ENCODE data around the gene RGP1. TPM values are rescaled to one million over a fixed set of nuclear protein-coding genes. Genes with fewer than 3 reads are reported as not detected.

The RGP1 gene
- total RNA-seq, 1 donor = 17.7 TPM

GRCh38 chr9:35776018-35776417 lies 26.9 kb downstream of the RGP1 start:
- TF ChIP-seq CTCF (IDR thresholded peaks at IDR 0.05; ENCODE audit: insufficient read depth, low read depth, low read length) = no peak
- no peak overlapping the region for H3K4me3 ChIP-seq (ENCODE audit: low read depth, low read length)
- DNase-seq (ENCODE audit: low read depth) = no peak

DNA sequence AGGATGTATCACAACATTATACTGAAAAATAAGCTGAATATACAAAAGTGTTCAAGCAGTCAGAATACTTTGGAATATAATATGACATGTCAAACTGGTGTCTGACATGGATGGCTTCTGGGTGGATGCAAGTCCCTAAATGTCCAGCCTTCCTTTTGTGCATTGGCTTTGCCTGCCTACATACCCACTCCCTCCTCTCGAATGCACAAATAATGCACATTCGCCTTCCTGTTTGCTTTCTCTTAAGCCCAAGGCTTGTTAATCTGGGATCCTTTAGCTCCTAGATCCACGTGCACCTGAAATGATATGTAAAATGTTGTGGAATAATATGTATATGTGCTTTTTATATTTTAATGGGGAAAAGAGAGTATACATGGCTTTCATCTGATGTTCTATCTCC lies 29.4 kb downstream of the RGP1 start:
- no peak overlapping the region for H3K4me3 ChIP-seq (ENCODE audit: low read depth, low read length)
- no peak for TF ChIP-seq CTCF (IDR thresholded peaks at IDR 0.05; ENCODE audit: insufficient read depth, low read depth, low read length)
- DNase-seq (ENCODE audit: low read depth) = no peak

GRCh38 chr9:35781066-35781465 lies 32.0 kb downstream of the RGP1 start:
- H3K4me3 ChIP-seq (ENCODE audit: low read depth, low read length) = no peak overlapping the region
- TF ChIP-seq CTCF (IDR thresholded peaks at IDR 0.05; ENCODE audit: insufficient read depth, low read depth, low read length) = no peak
- no peak for DNase-seq (ENCODE audit: low read depth)

DNA sequence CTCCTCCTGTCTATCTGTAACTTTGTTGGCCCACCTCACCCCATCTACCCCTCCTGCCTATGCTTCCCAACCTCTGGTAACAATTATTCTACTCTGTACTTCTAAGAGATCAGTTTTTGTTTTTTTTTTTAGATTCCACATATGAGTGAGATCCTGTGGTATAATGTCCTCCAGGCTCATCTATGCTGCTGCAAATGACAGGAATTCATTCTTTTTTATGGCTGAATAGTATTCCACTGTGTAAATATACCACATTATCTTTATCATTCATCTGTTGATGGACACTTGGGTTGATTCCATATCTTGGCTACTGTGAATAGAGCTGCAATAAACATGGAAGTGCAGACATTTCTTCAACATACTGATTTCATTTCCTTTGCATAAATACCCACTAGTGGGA lies 34.3 kb downstream of the RGP1 start:
- H3K4me3 ChIP-seq (ENCODE audit: low read depth, low read length) = no peak overlapping the region

DNA sequence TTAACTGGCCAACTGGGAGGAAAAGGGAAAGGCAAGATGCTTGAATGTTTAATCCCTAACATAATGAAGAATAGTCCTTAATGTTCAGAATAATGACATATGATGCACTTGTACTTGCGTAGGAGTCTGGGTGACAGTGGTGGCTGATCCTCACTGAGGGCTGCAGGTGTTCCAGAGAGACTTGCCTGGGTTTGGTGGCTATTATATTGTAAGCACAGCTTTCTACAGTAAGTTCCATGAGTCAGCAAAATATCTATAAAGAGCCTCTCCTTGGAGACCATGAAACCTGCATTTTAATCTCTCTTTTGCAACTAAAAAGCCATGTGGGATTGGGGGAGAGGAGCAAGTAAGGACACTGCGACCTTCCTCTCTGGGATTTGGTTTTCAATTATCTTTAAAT lies 40.5 kb downstream of the RGP1 start:
- no peak overlapping the region for H3K4me3 ChIP-seq (ENCODE audit: low read depth, low read length)
- no peak for DNase-seq (ENCODE audit: low read depth)
- TF ChIP-seq CTCF (IDR thresholded peaks at IDR 0.05; ENCODE audit: insufficient read depth, low read depth, low read length) = no peak

More for the DNA sequence above, 34.3 kb downstream of the RGP1 start:
- no peak for TF ChIP-seq CTCF (IDR thresholded peaks at IDR 0.05; ENCODE audit: insufficient read depth, low read depth, low read length)
- no peak for DNase-seq (ENCODE audit: low read depth)

DNA sequence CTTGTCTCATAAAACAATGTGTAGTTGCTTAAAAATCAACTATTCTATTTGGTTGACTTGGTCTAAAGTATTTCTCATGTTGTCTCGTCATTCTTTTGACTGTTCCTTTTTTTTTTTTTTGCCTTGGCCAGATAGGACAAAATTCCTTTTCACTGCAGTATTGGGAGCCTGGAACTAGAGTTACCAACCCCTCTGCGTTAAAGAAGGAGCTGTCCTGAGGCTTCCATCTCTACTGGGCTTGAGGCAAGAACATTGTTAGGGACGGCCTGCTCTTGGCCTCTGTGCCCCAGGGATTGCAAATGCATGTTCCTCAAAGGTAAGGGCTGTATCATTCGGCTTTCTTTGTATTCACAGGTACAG lies 40.9 kb downstream of the RGP1 start:
- TF ChIP-seq CTCF (IDR thresholded peaks at IDR 0.05; ENCODE audit: insufficient read depth, low read depth, low read length) = no peak
- DNase-seq (ENCODE audit: low read depth) = no peak
- H3K4me3 ChIP-seq (ENCODE audit: low read depth, low read length) = no peak overlapping the region
